GM12891 (cell line): ENCODE data around the gene SUSD5.

Experiments used
- POLR2A ChIP-seq: IDR thresholded peaks from 2 replicates; pipeline ENCODE4 v1.6.1; 2011; ENCODE audit warnings: low read depth, low read length, control low read depth
- POLR2AphosphoS5 ChIP-seq: IDR thresholded peaks from 2 replicates; pipeline ENCODE4 v1.6.1; 2011; ENCODE audit warnings: low read depth, low read length, control low read depth
- POU2F2 ChIP-seq: IDR thresholded peaks from 2 replicates; pipeline ENCODE4 v1.6.1; 2011; ENCODE audit warnings: low read depth, mild to moderate bottlenecking, control low read depth, low read length, moderate library complexity
- SPI1 ChIP-seq: IDR thresholded peaks from 2 replicates; pipeline ENCODE4 v1.6.1; 2011; ENCODE audit warnings: low read depth, low read length, control low read depth
- TAF1 ChIP-seq: IDR thresholded peaks from 2 replicates; pipeline ENCODE4 v1.6.1; 2011; ENCODE audit warnings: low read depth, low read length, control low read depth

GRCh38 chr3:33115024-33115768 is 103.4 kb downstream of the SUSD5 start:
- TF ChIP-seq POLR2AphosphoS5 = no peak
- TF ChIP-seq POLR2A = no peak
- TF ChIP-seq POU2F2 = no peak
- no peak for TF ChIP-seq TAF1
- no peak for TF ChIP-seq SPI1
